ENCODE measurements around the gene TUBA1B.

TUBA1B gene

DNA sequence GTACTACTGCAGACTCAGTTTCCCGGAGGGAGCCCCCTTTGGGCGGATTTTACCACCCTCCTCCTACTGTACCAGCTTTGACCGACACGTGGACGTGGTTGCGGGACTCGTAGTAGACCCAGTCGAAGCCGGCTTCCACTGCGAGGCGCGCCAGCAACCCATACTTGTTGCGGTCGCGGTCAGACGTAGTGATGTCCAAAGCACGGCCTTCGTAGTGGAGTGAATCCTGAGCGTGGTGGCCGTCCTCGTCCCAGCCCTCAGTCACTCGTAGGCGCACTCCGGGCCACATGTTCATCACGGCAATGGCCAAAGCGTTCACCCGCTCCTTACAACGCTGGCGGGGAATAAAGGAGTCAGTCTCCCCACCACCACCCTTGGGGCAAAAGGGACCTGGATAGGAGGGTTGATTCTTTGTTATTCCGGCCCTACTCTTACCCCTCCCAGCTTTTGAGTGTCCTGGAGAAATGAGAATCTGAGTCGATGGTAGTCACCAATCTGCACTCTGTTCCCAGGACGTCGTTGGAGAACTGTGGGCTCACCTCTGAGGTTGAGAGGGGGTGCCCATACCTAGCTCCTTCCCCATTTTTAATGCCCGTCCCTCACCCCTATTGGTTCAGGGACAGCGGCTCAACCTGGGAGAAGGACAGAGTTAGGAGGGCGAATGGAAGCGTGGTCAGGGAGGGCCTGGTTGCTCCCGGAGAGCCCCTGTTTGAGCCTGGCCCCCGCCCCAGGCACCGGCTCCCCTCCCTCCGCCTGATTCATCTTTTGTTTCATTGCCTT lies 39.9 kb downstream of the TUBA1B start:
- H3K27me3 ChIP-seq, result peaks cover 100% of the 10 kb centered on the region
- no peaks in the 10 kb centered on the region for H3K9me3 ChIP-seq
- peaks cover 41 to 53% of the 10 kb centered on the region in 2 experiments for H3K4me1 ChIP-seq (ENCODE audit: control insufficient read depth in 1 of 2, insufficient read depth in 1 of 2, low read depth in 1 of 2, low read length in 1 of 2)
- H3K27ac ChIP-seq, result no peak overlapping the region
- no peak overlapping the region for H3K4me3 ChIP-seq (ENCODE audit: low read depth in 1 of 2, low read length in 1 of 2)
- H3K36me3 ChIP-seq, result peaks cover 7% of the 10 kb centered on the region
- TF ChIP-seq, protein P1, sequence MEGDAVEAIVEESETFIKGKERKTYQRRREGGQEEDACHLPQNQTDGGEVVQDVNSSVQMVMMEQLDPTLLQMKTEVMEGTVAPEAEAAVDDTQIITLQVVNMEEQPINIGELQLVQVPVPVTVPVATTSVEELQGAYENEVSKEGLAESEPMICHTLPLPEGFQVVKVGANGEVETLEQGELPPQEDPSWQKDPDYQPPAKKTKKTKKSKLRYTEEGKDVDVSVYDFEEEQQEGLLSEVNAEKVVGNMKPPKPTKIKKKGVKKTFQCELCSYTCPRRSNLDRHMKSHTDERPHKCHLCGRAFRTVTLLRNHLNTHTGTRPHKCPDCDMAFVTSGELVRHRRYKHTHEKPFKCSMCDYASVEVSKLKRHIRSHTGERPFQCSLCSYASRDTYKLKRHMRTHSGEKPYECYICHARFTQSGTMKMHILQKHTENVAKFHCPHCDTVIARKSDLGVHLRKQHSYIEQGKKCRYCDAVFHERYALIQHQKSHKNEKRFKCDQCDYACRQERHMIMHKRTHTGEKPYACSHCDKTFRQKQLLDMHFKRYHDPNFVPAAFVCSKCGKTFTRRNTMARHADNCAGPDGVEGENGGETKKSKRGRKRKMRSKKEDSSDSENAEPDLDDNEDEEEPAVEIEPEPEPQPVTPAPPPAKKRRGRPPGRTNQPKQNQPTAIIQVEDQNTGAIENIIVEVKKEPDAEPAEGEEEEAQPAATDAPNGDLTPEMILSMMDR (IDR thresholded peaks at IDR 0.05), result no peak

DNA sequence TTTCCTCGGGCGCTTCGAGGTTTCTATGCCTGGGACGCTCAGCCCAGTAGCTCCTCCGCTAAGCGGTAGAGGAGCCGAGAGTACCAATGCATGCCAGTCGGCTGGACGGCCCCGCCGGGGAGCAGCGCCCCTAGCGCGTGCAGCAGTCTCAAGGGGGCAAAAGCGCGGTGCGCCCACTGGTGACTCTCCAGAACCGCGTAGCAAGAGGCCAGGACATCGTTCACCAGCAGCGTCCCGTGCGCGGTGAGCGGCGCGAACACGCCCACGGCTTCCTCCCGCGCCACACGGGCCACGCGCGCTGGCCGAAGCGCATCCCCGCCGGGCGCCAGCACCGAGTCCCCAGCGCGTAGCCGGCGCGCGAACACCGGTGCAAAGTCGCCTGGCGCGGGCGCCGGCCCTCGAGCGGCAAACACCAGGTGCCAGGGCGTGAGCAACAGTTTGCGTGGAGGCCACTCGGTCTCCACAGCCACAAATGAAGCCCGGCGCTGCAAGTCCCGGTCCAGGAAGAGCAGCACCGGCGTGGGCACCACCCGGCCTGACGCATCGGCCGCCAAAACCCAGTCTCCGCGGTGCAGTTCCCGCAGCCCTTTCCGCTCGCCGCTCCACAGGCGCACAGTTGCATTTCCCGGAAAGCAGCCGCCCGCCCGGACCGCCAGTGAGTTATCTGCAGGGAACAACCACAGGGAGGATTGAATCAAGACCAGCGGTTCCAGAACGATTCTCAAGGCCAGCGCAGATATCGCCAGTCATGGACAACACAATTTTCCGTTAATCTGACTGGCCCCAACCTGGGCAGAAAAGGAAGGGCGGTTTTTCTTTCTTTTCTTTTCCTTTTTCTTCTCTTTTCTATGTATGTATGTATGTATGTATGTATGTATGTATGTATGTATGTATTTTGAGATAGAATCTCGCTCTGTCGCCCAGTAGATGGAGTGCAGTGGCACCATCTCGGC lies 41.1 kb downstream of the TUBA1B start:
- Histone ChIP-seq H3K4me1 (ENCODE audit: control insufficient read depth in 1 of 2, insufficient read depth in 1 of 2, low read depth in 1 of 2, low read length in 1 of 2) (peaks cover 41 to 53% of the 10 kb centered on the region in 2 experiments), H3K27me3 (peaks cover 96% of the 10 kb centered on the region), H3K4me3 (ENCODE audit: low read depth in 1 of 2, low read length in 1 of 2) (peak overlapping the region; percentile 28 to 40), H3K9me3 (no peaks in the 10 kb centered on the region), H3K27ac (peak overlapping the region; percentile 18), H3K36me3 (no peaks in the 10 kb centered on the region)
- TF ChIP-seq, protein P1 (IDR thresholded peaks at IDR 0.05), result no peak

DNA sequence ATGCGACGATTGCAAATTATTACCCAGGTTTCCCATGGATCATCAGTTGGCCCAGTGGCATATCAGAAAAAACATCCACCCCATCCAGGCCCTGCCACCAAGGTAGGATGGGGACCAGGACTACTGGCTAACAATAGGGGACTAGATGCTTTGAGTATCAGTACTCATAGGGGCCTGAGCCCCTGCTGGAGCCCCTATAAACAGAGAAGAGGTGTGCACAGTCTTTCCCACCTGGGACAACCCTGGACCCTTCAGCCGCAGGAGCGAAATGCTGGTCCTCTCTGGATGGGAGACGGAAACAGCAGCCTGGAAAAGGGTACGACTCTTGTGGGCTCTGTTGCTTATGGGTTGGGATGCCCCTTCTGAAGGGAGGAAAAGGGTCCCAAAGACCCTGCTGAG lies 42.3 kb downstream of the TUBA1B start:
- Histone ChIP-seq H3K36me3 (no peaks in the 10 kb centered on the region), H3K4me1 (ENCODE audit: control insufficient read depth in 1 of 2, insufficient read depth in 1 of 2, low read depth in 1 of 2, low read length in 1 of 2) (peaks cover 41 to 45% of the 10 kb centered on the region in 2 experiments), H3K27ac (no peak overlapping the region), H3K9me3 (no peaks in the 10 kb centered on the region), H3K27me3 (peaks cover 85% of the 10 kb centered on the region), H3K4me3 (ENCODE audit: low read depth in 1 of 2, low read length in 1 of 2) (no peak overlapping the region)
- TF ChIP-seq, protein P1 (IDR thresholded peaks at IDR 0.05), result no peak

DNA sequence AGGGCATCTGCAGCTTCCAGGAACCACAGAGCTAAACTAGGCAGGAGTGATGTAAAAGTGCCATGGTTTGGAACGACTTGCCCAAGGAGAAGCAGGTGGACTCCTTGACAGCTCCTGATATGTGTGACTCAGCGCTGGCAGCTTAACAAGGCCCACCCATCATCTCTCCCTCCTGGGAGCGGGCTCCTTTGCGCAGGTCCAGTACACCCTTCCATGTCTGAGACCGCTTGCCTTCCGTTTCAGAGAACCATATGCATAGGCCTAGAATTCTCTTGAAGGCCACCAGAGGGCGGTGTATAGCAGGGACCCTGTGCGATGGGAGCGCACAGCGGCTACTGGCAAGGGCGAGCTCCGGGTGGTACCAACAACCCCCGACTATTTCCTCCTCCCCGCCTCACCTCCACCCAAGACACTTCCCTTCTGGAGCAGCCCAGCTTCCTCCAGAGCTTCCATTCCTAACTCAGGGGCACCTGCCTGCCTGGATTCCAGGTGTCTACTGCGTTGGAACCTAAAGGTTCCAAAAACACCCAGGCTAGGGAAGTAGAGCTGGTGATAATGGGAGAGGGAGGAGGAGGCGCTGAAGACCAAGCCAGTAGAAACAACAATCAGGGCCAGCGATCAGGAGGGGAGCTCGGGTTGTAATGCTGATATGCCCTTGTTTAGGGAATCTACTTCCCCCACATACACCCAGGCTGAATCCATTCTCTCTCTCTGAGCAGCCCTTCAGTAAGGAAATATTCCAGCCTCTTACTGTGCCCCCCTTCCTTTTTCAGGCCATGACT lies 42.9 kb downstream of the TUBA1B start:
- Histone ChIP-seq H3K9me3 (no peaks in the 10 kb centered on the region), H3K4me3 (ENCODE audit: low read depth in 1 of 2, low read length in 1 of 2) (peak overlapping the region in 1 of 2 experiments; percentile 47), H3K36me3 (no peaks in the 10 kb centered on the region), H3K4me1 (ENCODE audit: control insufficient read depth in 1 of 2, insufficient read depth in 1 of 2, low read depth in 1 of 2, low read length in 1 of 2) (peaks cover 41 to 45% of the 10 kb centered on the region in 2 experiments), H3K27me3 (peaks cover 79% of the 10 kb centered on the region), H3K27ac (no peak overlapping the region)
- TF ChIP-seq, protein P1 (IDR thresholded peaks at IDR 0.05), result peak; percentile 82

DNA sequence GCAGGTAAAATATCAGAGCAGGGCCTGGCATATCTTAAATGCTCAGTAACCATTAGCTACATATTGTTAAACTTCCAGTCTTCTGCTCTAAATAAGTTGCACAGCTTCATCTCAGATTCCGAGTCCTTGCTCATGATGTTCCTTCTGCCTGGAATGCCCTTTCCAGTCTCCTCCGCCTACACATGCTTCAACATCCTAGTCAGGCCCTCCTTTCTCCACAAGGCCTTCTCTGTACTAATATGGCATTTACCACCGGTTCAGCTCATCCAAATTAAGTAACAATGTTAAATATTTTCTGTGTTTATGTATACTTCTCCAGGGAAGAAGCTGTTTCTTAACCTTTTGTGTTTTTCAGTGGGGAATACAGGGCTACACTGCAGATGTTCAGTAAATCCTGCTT lies 45.1 kb downstream of the TUBA1B start:
- Histone ChIP-seq H3K4me3 (ENCODE audit: low read depth in 1 of 2, low read length in 1 of 2) (no peak overlapping the region), H3K36me3 (no peaks in the 10 kb centered on the region), H3K4me1 (ENCODE audit: control insufficient read depth in 1 of 2, insufficient read depth in 1 of 2, low read depth in 1 of 2, low read length in 1 of 2) (peaks cover 27 to 29% of the 10 kb centered on the region in 2 experiments), H3K9me3 (no peaks in the 10 kb centered on the region), H3K27ac (no peak overlapping the region), H3K27me3 (peaks cover 56% of the 10 kb centered on the region)
- TF ChIP-seq, protein P1 (IDR thresholded peaks at IDR 0.05), result no peak
